T-cell (primary cell): ENCODE data around the gene NGDN. TPM values are rescaled to one million over a fixed set of nuclear protein-coding genes. Genes with fewer than 3 reads are reported as not detected.
"Not testable (repeated sequence)": the region's sequence is repeated elsewhere in the genome, so short reads cannot be mapped to it uniquely, and the experiment has no call there.

Experiments used
- ATAC-seq, 4 experiments: fragments of 200-7000 bp in 3 of 4; fragments of 150-1000 bp in 1 of 4; cut with Tn5 transposase; replicated peaks in 1 of 4; 1 replicate in 3 of 4; 2 replicates in 1 of 4; pipeline ENCODE4 v1.10.0; 2021; ENCODE audit warnings: moderate library complexity in 3 of 4, mild to moderate bottlenecking in 2 of 4, moderate number of reproducible peaks in 1 of 4
- CTCF ChIA-PET, 2 donors: fragments of 300-600 bp; sonication (Branson Sonifier 250); formaldehyde crosslinking; loops; one replicate each; lab custom pipeline; 2022; ENCODE audit warnings: antibody characterized with exemption in 2 of 2; lab: Charles Lee
- POLR2A ChIA-PET, 2 donors: fragments of 300-600 bp; sonication (Branson Sonifier 250); formaldehyde crosslinking; loops; one replicate each; lab custom pipeline; 2022; ENCODE audit warnings: antibody characterized with exemption in 2 of 2; lab: Charles Lee
- DNase-seq, 35 experiments: peaks; one replicate each; pipeline versions ENCODE4 v3.0.0 to v3.0.0-alpha.2; 2013 to 2023
- H3K27ac ChIP-seq: one replicate; pipeline ENCODE4 v1.5.1; 2013; ENCODE audit warnings: low read length
- H3K27me3 ChIP-seq, 2 experiments: replicated peaks in 1 of 2; 1 replicate in 1 of 2; 2 replicates in 1 of 2; pipeline versions ENCODE4 v1.6.1 to v1.7.0; 2013; ENCODE audit warnings: low read length in 1 of 2, mixed read lengths in 1 of 2; ENCODE audit not compliant: control insufficient read depth in 2 of 2, insufficient read depth in 2 of 2; ENCODE audit errors: extremely low read depth in 1 of 2
- H3K36me3 ChIP-seq, 2 donors: 1 replicate in 1 of 2; 2 replicates in 1 of 2; pipeline versions ENCODE4 v1.6.1 to v1.7.0; 2013; ENCODE audit warnings: low read length in 1 of 2; ENCODE audit not compliant: control insufficient read depth in 2 of 2, insufficient read depth in 1 of 2; ENCODE audit errors: extremely low read depth in 1 of 2
- H3K4me1 ChIP-seq, 2 experiments: 1 replicate in 1 of 2; 2 replicates in 1 of 2; pipeline versions ENCODE4 v1.6.1 to v1.7.0; 2013; ENCODE audit warnings: low read length in 2 of 2, mixed read lengths in 1 of 2; ENCODE audit not compliant: insufficient read depth in 2 of 2, control insufficient read depth in 1 of 2; ENCODE audit errors: extremely low read depth in 1 of 2
- H3K4me3 ChIP-seq, 2 donors: 1 replicate in 1 of 2; 2 replicates in 1 of 2; pipeline versions ENCODE4 v1.5.1 to v1.7.0; 2013; ENCODE audit warnings: mild to moderate bottlenecking in 2 of 2, low read length in 1 of 2, moderate library complexity in 1 of 2; ENCODE audit not compliant: control insufficient read depth in 1 of 2; ENCODE audit errors: extremely low read depth in 1 of 2
- H3K9me3 ChIP-seq: 2 replicates; pipeline ENCODE4 v1.7.0; 2013
- H3K27ac Mint-ChIP-seq, 2 donors: one replicate each; pipeline ENCODE4 v1.8.0; 2020 to 2021; ENCODE audit warnings: mild to moderate bottlenecking in 2 of 2, mixed read lengths in 2 of 2
- H3K27me3 Mint-ChIP-seq, 2 donors: one replicate each; pipeline ENCODE4 v1.8.0; 2021 to 2022; ENCODE audit warnings: mixed read lengths in 2 of 2
- H3K36me3 Mint-ChIP-seq: one replicate; pipeline ENCODE4 v1.8.0; 2021; ENCODE audit warnings: mixed read lengths
- H3K4me1 Mint-ChIP-seq, 3 donors: one replicate each; pipeline ENCODE4 v1.8.0; 2020 to 2022; ENCODE audit warnings: mixed read lengths in 3 of 3, mild to moderate bottlenecking in 1 of 3
- H3K4me3 Mint-ChIP-seq, 3 donors: one replicate each; pipeline ENCODE4 v1.8.0; 2020 to 2022; ENCODE audit warnings: mild to moderate bottlenecking in 3 of 3, mixed read lengths in 3 of 3, moderate library complexity in 3 of 3
- H3K9me3 Mint-ChIP-seq, 3 donors: one replicate each; pipeline ENCODE4 v1.8.0; 2020 to 2022; ENCODE audit warnings: mixed read lengths in 3 of 3
- WGBS: methylation state at CpG from one replicate; pipeline ENCODE4 v1.1.5; 2013; ENCODE audit warnings: missing lambda C conversion rate; ENCODE audit not compliant: insufficient coverage; 5-methylcytosine and 5-hydroxymethylcytosine counted together
- total RNA-seq, 35 experiments: library from RNA in 6 of 35; stranded (reverse) in 6 of 35; fragments of 120-200 nt in 1 of 35; gene quantifications; one replicate each; pipeline versions ENCODE4 v1.2.1 to v1.2.4 and lab custom pipeline; 2013 to 2026

NGDN gene
- total RNA-seq, 5 donors from 2014 or later (not counting 1 experiment from before 2014, with no cell fraction given), result 56.5 to 121 (median 63.7) TPM

DNA sequence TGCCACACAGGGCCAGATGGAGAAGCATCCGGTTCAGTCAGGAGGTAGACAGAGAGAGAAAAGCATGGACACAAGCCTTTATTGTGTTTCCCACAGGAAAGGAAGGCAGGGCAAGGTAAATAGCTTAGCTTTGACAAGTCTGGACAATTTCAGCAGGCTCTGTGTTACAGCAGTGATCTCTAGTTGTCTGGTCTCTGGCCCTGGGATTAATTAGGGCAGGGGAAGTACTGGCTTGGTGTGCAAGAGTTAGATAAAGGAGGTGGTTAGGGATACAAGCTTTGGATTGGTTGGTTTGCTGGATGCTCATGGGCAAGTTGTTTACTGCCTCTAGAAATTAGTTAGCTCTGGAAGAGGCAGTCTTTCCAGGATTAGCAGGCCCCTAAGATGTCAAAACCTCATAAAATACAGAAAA is 15.1 kb upstream of the NGDN start:
- POLR2A ChIA-PET, result no interaction called here
- Histone ChIP-seq H3K4me1 (no peaks in the 10 kb centered on the region), H3K27me3 (peaks cover 2 to 3% of the 10 kb centered on the region in 2 experiments), H3K4me3 (no peak overlapping the region), H3K27ac (no peak overlapping the region), H3K9me3 (no peaks in the 10 kb centered on the region), H3K36me3 (no peaks in the 10 kb centered on the region)
- Mint-ChIP-seq H3K27ac (peak overlapping the region in 1 of 2 donors; percentile 5), H3K27me3 (peaks cover 38 to 39% of the 10 kb centered on the region in 2 donors), H3K36me3 (no peaks in the 10 kb centered on the region), H3K9me3 (no peaks in the 10 kb centered on the region), H3K4me3 (no peak overlapping the region), H3K4me1 (no peaks in the 10 kb centered on the region)
- 43% methylated on average over 1 of the region's 1 CpG for WGBS
- CTCF ChIA-PET, result no interaction called here
- no peak for ATAC-seq
- DNase-seq, result no peak

DNA sequence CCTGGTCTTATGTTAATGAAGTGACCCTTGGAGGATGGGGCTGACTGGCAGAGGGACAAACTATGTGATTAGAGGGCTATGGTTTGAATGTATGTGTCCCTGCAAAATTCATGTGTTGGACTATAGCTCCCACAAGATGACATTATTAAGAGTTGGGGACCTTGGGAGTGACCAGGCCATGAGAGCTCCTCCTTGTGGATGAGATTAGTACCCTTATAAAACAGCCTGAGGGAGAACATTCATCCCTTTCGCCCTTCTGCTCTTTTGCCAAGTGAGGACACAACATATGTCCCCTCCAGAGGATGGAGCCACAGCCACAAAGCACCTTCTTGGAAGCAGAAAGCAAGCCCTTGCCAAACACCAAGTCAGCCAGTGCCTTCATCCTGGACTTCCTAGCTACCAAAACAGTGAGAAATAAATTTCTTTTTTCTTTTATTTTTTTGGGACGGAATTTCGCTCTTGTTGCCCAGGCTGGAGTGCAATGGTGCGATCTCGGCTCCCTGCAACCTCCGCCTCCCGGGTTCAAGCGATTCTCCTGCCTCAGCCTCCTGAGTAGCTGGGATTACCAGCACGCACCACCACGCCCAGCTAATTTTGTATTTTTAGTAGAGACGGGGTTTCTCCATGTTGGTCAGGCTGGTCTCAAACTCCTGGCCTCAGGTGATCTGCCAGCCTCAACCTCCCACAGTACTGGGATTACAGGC is 12.5 kb upstream of the NGDN start:
- DNase-seq, H3K9me3 Mint-ChIP-seq, POLR2A ChIA-PET, H3K27ac Mint-ChIP-seq, H3K27me3 ChIP-seq, H3K4me3 ChIP-seq, H3K4me1 Mint-ChIP-seq, ATAC-seq, H3K4me1 ChIP-seq, H3K9me3 ChIP-seq, H3K27ac ChIP-seq, H3K36me3 Mint-ChIP-seq, H3K4me3 Mint-ChIP-seq, CTCF ChIA-PET, H3K36me3 ChIP-seq: not testable (repeated sequence)
- peaks cover 30 to 48% of the 10 kb centered on the region in 2 donors for H3K27me3 Mint-ChIP-seq
- WGBS, result 89% methylated on average over 3 of the region's 11 CpGs

GRCh38 chr14:23457587-23458445 is 11.7 kb upstream of the NGDN start:
- CTCF ChIA-PET, result no interaction called here
- POLR2A ChIA-PET, result no interaction called here
- H3K27me3 Mint-ChIP-seq, result peaks cover 30 to 48% of the 10 kb centered on the region in 2 donors

DNA sequence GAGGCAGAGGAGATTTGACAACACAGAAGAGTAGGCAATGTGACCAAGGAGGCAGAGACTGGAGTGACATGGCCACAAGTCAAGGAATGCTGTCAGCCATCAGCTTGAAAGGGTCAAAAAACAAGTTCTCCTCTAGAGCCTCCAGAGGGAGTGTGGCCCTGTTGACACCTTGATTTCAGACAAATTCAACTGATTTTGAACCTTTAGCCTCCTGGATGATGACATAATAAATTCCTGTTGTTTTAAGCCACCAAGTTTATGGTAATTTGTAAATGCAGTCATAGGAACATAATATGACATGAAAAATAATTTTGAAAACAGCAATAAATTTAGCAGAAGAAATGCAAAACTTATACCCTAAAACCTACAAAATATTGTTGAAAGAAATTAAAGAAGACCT is 8.5 kb upstream of the NGDN start:
- ChIA-PET POLR2A (no interaction called here), CTCF (interaction anchor here in 1 of 2 donors (0.7 kb wide), 1 partner anchor 8 kb away, joined by 8 read pairs; no protein-coding TSS in a partner anchor)
- Mint-ChIP-seq H3K27me3 (peaks cover 15 to 29% of the 10 kb centered on the region in 2 donors), H3K4me3 (no peak overlapping the region), H3K9me3 (no peaks in the 10 kb centered on the region), H3K27ac (no peak overlapping the region), H3K36me3 (no peaks in the 10 kb centered on the region), H3K4me1 (no peaks in the 10 kb centered on the region)
- Histone ChIP-seq H3K27ac (no peak overlapping the region), H3K4me1 (no peaks in the 10 kb centered on the region), H3K4me3 (no peak overlapping the region), H3K36me3 (no peaks in the 10 kb centered on the region), H3K27me3 (peaks cover 0 to 5% of the 10 kb centered on the region in 2 experiments), H3K9me3 (no peaks in the 10 kb centered on the region)
- ATAC-seq (no peak), DNase-seq (no peak)

More at GRCh38 chr14:23457587-23458445, 11.7 kb upstream of the NGDN start:
- Histone ChIP-seq H3K4me3 (no peak overlapping the region), H3K9me3 (no peaks in the 10 kb centered on the region), H3K36me3 (no peaks in the 10 kb centered on the region), H3K27ac (no peak overlapping the region), H3K4me1 (no peaks in the 10 kb centered on the region), H3K27me3 (peaks cover 0 to 2% of the 10 kb centered on the region in 2 experiments)
- Mint-ChIP-seq H3K9me3 (no peaks in the 10 kb centered on the region), H3K4me3 (no peak overlapping the region), H3K27ac (no peak overlapping the region), H3K36me3 (no peaks in the 10 kb centered on the region), H3K4me1 (no peaks in the 10 kb centered on the region)
- WGBS, result 100% methylated on average over 1 of the region's 5 CpGs
- DNase-seq, result no peak
- ATAC-seq, result no peak

DNA sequence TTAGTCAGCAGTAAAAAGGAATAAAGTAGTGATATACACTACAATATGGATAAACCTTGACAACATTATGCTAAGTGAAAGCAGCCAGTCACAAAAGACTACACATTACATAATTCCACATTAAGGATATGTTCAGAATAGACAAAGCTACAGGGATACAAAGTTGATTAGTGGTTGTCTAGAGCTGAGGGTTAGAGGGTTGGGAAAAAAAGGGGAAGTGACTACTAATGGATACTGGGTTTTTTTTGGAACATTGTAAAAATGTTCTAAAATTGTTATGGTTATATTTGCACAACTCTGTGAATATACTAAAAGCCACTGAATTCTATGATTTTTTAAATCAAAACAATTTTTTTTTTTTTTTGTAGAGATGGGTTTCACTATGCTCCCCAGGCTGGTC is 4.8 kb upstream of the NGDN start:
- no peaks in the 10 kb centered on the region for H3K9me3 ChIP-seq
- H3K4me3 ChIP-seq, result no peak overlapping the region
- ChIA-PET CTCF (no interaction called here), POLR2A (interaction anchor here in 1 of 2 donors (0.9 kb wide), 1 partner anchor 57 kb away, joined by 3 read pairs; no protein-coding TSS in a partner anchor)
- Mint-ChIP-seq H3K4me3 (no peak overlapping the region), H3K27ac (no peak overlapping the region), H3K9me3 (no peaks in the 10 kb centered on the region), H3K27me3 (peaks cover 3 to 11% of the 10 kb centered on the region in 2 donors), H3K4me1 (peaks cover 0 to 2% (median 0%) of the 10 kb centered on the region in 3 donors), H3K36me3 (no peaks in the 10 kb centered on the region)
- ATAC-seq (no peak), DNase-seq (no peak)
- H3K36me3 ChIP-seq, result no peaks in the 10 kb centered on the region
- no peak overlapping the region for H3K27ac ChIP-seq
- peaks cover 0 to 7% of the 10 kb centered on the region in 2 experiments for H3K4me1 ChIP-seq
- H3K27me3 ChIP-seq, result peaks cover 0 to 2% of the 10 kb centered on the region in 2 experiments

- DNase-seq, result no peak
- 70% methylated on average over 2 of the region's 3 CpGs for WGBS
- H3K36me3 ChIP-seq, result no peaks in the 10 kb centered on the region
- peaks cover 2 to 11% of the 10 kb centered on the region in 2 experiments for H3K4me1 ChIP-seq
- no peak for ATAC-seq
- H3K9me3 ChIP-seq, result no peaks in the 10 kb centered on the region
- Mint-ChIP-seq H3K36me3 (no peaks in the 10 kb centered on the region), H3K4me1 (peaks cover 0 to 2% (median 1%) of the 10 kb centered on the region in 3 donors), H3K4me3 (no peak overlapping the region), H3K27ac (no peak overlapping the region), H3K9me3 (no peaks in the 10 kb centered on the region), H3K27me3 (peaks cover 1 to 8% of the 10 kb centered on the region in 2 donors)
- no peak overlapping the region for H3K27ac ChIP-seq
- H3K27me3 ChIP-seq, result peaks cover 0 to 2% of the 10 kb centered on the region in 2 experiments
- ChIA-PET POLR2A (interaction anchor here in 1 of 2 donors (0.9 kb wide), 1 partner anchor 56 kb away, joined by 3 read pairs; no protein-coding TSS in a partner anchor), CTCF (interaction anchor here in 1 of 2 donors (0.7 kb wide), 1 partner anchor 373 kb away, joined by 3 read pairs; no protein-coding TSS in a partner anchor)
- H3K4me3 ChIP-seq, result no peak overlapping the region
Observed at GRCh38 chr14:23465261-23465660, 4.2 kb upstream of the NGDN start.
